Left lung (tissue), 10 donors: ENCODE results near the gene CNNM3. TPM values are rescaled to one million over a fixed set of nuclear protein-coding genes. Genes with fewer than 3 reads are reported as not detected.

ENCODE experiments used
- ATAC-seq: fragments of 200-7000 bp; cut with Tn5 transposase; one replicate; pipeline ENCODE4 v1.9.1; 2020; ENCODE audit warnings: moderate library complexity
- DNase-seq, 4 donors: peaks; one replicate each; pipeline ENCODE4 v3.0.0-alpha.2; 2013 to 2020
- H3K27ac ChIP-seq, 2 donors: fragments of 200-600 bp; sonication (generic) in 1 of 2; one replicate each; pipeline versions ENCODE4 v1.5.0 to v1.8.0; 2020 to 2021
- H3K27me3 ChIP-seq, 2 donors: fragments of 200-600 bp; sonication (generic) in 1 of 2; one replicate each; pipeline versions ENCODE4 v1.5.0 to v1.8.0; 2020 to 2021
- H3K36me3 ChIP-seq, 2 donors: fragments of 200-600 bp; sonication (generic) in 1 of 2; one replicate each; pipeline versions ENCODE4 v1.5.0 to v1.8.0; 2020 to 2021
- H3K4me1 ChIP-seq, 2 donors: fragments of 200-600 bp; one replicate each; pipeline ENCODE4 v1.8.0; 2021
- H3K4me3 ChIP-seq, 2 donors: fragments of 200-600 bp; sonication (generic) in 1 of 2; one replicate each; pipeline versions ENCODE4 v1.5.0 to v1.8.0; 2020 to 2021; ENCODE audit warnings: mild to moderate bottlenecking in 1 of 2
- H3K9me3 ChIP-seq, 2 donors: fragments of 200-600 bp; sonication (generic) in 1 of 2; one replicate each; pipeline versions ENCODE4 v1.5.0 to v1.8.0; 2020 to 2021
- intact Hi-C, 2 donors: fragments of 100-400 bp; cut with DNase I; formaldehyde crosslinking; loops; one replicate each; pipeline versions ENCODE4 v1.11.2 to v1.14.2; 2022
- polyA plus RNA-seq, 6 donors: library from polyadenylated mRNA; unstranded; fragments of 120-200 nt; gene quantifications; one replicate each; pipeline ENCODE4 v1.2.1, GENCODE V29; 2013; ENCODE audit not compliant: insufficient read length in 6 of 6
- total RNA-seq, 2 donors: library from RNA; stranded (reverse); fragmentation: NEBNext Ultra II Directional; extraction: Animal tissue kit (Norgen Biotek cat#: 25700); gene quantifications; one replicate each; pipeline ENCODE4 v1.2.1, GENCODE V29; 2021
- TF ChIP-seq, protein P1 (sequence below), 2 donors: fragments of 200-600 bp; sonication (generic) in 1 of 2; IDR thresholded peaks; one replicate each; pipeline versions ENCODE4 v1.5.0 to v1.8.0; 2021; ENCODE audit warnings: antibody characterized with exemption in 2 of 2
- donor health status: DM: no; HTN: yes; CAD: no.
- donor health status: DM: no; HTN: no; CAD: no.

Gene CNNM3
- total and polyA plus RNA-seq, 8 donors = 24.8 to 37.9 (median 32.2) TPM

GRCh38 chr2:96837575-96837974, 21.5 kb downstream of the CNNM3 start:
- peaks cover 0 to 34% of the 10 kb centered on the region in 2 donors for H3K36me3 ChIP-seq
- TF ChIP-seq, protein P1, sequence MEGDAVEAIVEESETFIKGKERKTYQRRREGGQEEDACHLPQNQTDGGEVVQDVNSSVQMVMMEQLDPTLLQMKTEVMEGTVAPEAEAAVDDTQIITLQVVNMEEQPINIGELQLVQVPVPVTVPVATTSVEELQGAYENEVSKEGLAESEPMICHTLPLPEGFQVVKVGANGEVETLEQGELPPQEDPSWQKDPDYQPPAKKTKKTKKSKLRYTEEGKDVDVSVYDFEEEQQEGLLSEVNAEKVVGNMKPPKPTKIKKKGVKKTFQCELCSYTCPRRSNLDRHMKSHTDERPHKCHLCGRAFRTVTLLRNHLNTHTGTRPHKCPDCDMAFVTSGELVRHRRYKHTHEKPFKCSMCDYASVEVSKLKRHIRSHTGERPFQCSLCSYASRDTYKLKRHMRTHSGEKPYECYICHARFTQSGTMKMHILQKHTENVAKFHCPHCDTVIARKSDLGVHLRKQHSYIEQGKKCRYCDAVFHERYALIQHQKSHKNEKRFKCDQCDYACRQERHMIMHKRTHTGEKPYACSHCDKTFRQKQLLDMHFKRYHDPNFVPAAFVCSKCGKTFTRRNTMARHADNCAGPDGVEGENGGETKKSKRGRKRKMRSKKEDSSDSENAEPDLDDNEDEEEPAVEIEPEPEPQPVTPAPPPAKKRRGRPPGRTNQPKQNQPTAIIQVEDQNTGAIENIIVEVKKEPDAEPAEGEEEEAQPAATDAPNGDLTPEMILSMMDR (IDR thresholded peaks at IDR 0.05) = no peak
- ATAC-seq (no peak), DNase-seq (no peak)
- no peak overlapping the region for H3K4me3 ChIP-seq
- no peaks in the 10 kb centered on the region for H3K9me3 ChIP-seq
- peaks cover 0 to 11% of the 10 kb centered on the region in 2 donors for H3K4me1 ChIP-seq
- intact Hi-C loops = no loop called here
- no peaks in the 10 kb centered on the region for H3K27me3 ChIP-seq
- H3K27ac ChIP-seq = no peak overlapping the region

- Histone ChIP-seq H3K9me3 (no peaks in the 10 kb centered on the region), H3K4me3 (no peak overlapping the region), H3K4me1 (peaks cover 0 to 11% of the 10 kb centered on the region in 2 donors), H3K27ac (no peak overlapping the region), H3K27me3 (no peaks in the 10 kb centered on the region), H3K36me3 (peaks cover 0 to 24% of the 10 kb centered on the region in 2 donors)
- no peak for DNase-seq
- intact Hi-C loops = no loop called here
- no peak for ATAC-seq
- TF ChIP-seq, protein P1 (IDR thresholded peaks at IDR 0.05) = no peak
Measured at GRCh38 chr2:96838345-96839292, 22.6 kb downstream of the CNNM3 start.

DNA sequence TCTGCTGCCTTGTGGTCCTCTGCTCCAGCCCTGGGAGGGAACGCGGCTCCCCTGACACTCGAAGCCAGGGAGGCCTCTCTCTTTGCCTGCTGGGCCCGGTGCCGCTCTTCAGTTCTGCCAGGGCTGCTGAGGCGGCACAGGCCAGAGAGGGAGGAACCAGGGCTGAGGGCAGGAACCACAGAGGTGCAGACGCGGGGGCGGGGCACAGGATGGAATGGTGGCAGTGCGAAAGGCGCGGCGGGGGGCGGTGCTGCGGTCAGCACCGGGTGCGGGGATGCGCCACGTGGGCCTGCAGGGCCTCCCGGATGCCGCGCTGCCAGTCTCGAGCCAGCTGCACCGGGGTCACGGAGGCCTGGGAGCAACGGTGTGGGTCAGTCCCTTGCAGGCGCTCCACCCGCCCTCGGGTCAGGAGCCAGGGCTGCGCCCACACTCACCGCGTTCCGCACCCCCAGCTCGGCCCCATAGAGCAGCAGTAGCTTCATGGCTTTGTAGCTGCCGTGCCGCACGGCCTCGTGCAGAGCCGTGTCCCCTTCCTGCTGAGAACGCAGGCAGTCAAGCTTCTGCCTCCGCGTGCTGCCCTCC, 23.3 kb downstream of the CNNM3 start:
- intact Hi-C loops = no loop called here
- Histone ChIP-seq H3K9me3 (no peaks in the 10 kb centered on the region), H3K4me1 (peaks cover 0 to 11% of the 10 kb centered on the region in 2 donors), H3K27me3 (no peaks in the 10 kb centered on the region), H3K4me3 (peak overlapping the region in 1 of 2 donors; percentile 6), H3K36me3 (peaks cover 0 to 17% of the 10 kb centered on the region in 2 donors), H3K27ac (no peak overlapping the region)
- DNase-seq (peak in 3 of 4 donors; percentile 24 to 90 (median 82)), ATAC-seq (peak; percentile 94)
- TF ChIP-seq, protein P1 (IDR thresholded peaks at IDR 0.05) = no peak

- TF ChIP-seq, protein P1 (IDR thresholded peaks at IDR 0.05) = no peak
- ATAC-seq (no peak), DNase-seq (no peak)
Measured at GRCh38 chr2:96839875-96840850, 24.1 kb downstream of the CNNM3 start.

More at GRCh38 chr2:96839875-96840850, 24.1 kb downstream of the CNNM3 start:
- intact Hi-C loops = no loop called here
- Histone ChIP-seq H3K27me3 (no peaks in the 10 kb centered on the region), H3K9me3 (no peaks in the 10 kb centered on the region), H3K27ac (no peak overlapping the region), H3K4me1 (peaks cover 0 to 11% of the 10 kb centered on the region in 2 donors), H3K4me3 (peak overlapping the region in 1 of 2 donors; percentile 6), H3K36me3 (peaks cover 0 to 13% of the 10 kb centered on the region in 2 donors)
